Measurements from ENCODE around the gene BANK1.

Gene BANK1

GRCh38 chr4:102037566-102037965 lies 247.0 kb downstream of the BANK1 start:
- no peak for DNase-seq

GRCh38 chr4:102042871-102043802 lies 252.6 kb downstream of the BANK1 start:
- no peak for DNase-seq

GRCh38 chr4:102047616-102048015 lies 257.1 kb downstream of the BANK1 start:
- no peak for DNase-seq

GRCh38 chr4:102055805-102056204 lies 265.3 kb downstream of the BANK1 start:
- DNase-seq, result no peak

- DNase-seq, result no peak
Measured at GRCh38 chr4:102057122-102057521, 266.6 kb downstream of the BANK1 start.

GRCh38 chr4:102061133-102061532 lies 270.6 kb downstream of the BANK1 start:
- DNase-seq, result no peak

GRCh38 chr4:102064747-102065442 lies 274.4 kb downstream of the BANK1 start:
- no peak for DNase-seq

- DNase-seq, result no peak
Measured at GRCh38 chr4:102076622-102077021, 286.1 kb downstream of the BANK1 start.

- no peak for DNase-seq
Measured at GRCh38 chr4:102080184-102080583, 289.7 kb downstream of the BANK1 start.

- no peak for DNase-seq
Measured at GRCh38 chr4:102089850-102090621, 299.5 kb downstream of the BANK1 start.

- DNase-seq, result no peak
Measured at GRCh38 chr4:102091656-102092055, 301.1 kb downstream of the BANK1 start.

- DNase-seq, result no peak
Measured at GRCh38 chr4:102094481-102094880, 304.0 kb downstream of the BANK1 start.

GRCh38 chr4:102103368-102103767 lies 312.8 kb downstream of the BANK1 start:
- no peak for DNase-seq

- DNase-seq, result no peak
Measured at GRCh38 chr4:102104278-102104677, 313.7 kb downstream of the BANK1 start.

- DNase-seq, result no peak
Measured at GRCh38 chr4:102105983-102106382, 315.5 kb downstream of the BANK1 start.

GRCh38 chr4:102114118-102114630 lies 323.6 kb downstream of the BANK1 start:
- no peak for DNase-seq

GRCh38 chr4:102116121-102116520 lies 325.6 kb downstream of the BANK1 start:
- DNase-seq, result no peak

- DNase-seq, result no peak
Measured at GRCh38 chr4:102120846-102121245, 330.3 kb downstream of the BANK1 start.
